C4-2B (cell line): ENCODE measurements around the gene CNIH2.

Source experiments
- CTCF ChIP-seq: fragments of 450-650 bp; conservative IDR thresholded peaks from 2 replicates; pipeline ENCODE4 v1.5.1; 2017; ENCODE audit warnings: mild to moderate bottlenecking
- ZFX ChIP-seq: fragments of 450-650 bp; IDR thresholded peaks from 2 replicates; pipeline ENCODE4 v1.6.1; 2017

GRCh38 chr11:66291303-66291705 lies 13.3 kb downstream of the CNIH2 start:
- TF ChIP-seq CTCF = no peak
- TF ChIP-seq ZFX = no peak
